Measurements from ENCODE around the gene TRAPPC14. TPM values are rescaled to one million over a fixed set of nuclear protein-coding genes. Genes with fewer than 3 reads are reported as not detected.

TRAPPC14 gene
- total and polyA plus RNA-seq, 10 of the 15 experiments (the other 5 are each of a cell fraction or from before 2014, with no cell fraction given): 0.21 to 24.7 (median 7.5) TPM

- Histone ChIP-seq H3K4me1 (ENCODE audit: control insufficient read depth, insufficient read depth, low read length) (peaks cover 13% of the 10 kb centered on the region; the same call in 1 of the 2 replicates), H3K27me3 (replicated peaks in 1 of 2; ENCODE audit: control insufficient read depth in 2 of 2, insufficient read depth in 2 of 2, low read length in 1 of 2) (no peaks in the 10 kb centered on the region), H3K9ac (ENCODE audit: control insufficient read depth, insufficient read depth, low read length) (peak overlapping the region; percentile 80; the same call in 1 of the 2 replicates), H3K4me2 (ENCODE audit: control insufficient read depth, insufficient read depth) (peak overlapping the region; percentile 95), H4K20me1 (ENCODE audit: control insufficient read depth, insufficient read depth) (no peaks in the 10 kb centered on the region), H2AFZ (ENCODE audit: control insufficient read depth, low read depth, low read length) (no peak overlapping the region), H3K79me2 (ENCODE audit: control insufficient read depth, insufficient read depth, low read length) (peaks cover 16% of the 10 kb centered on the region), H3K36me3 (ENCODE audit: control insufficient read depth in 2 of 2, insufficient read depth in 2 of 2, low read length in 1 of 2) (peaks cover 0 to 15% of the 10 kb centered on the region in 2 experiments), H3K27ac (ENCODE audit: control insufficient read depth, insufficient read depth) (no peak overlapping the region), H3K9me3 (replicated peaks; ENCODE audit: control insufficient read depth, insufficient read depth, low read length) (no peaks in the 10 kb centered on the region), H3K4me3 (peak overlapping the region; percentile 89; the same call in 1 of the 2 replicates)
- 78% methylated on average over 5 of the region's 5 CpGs for WGBS (ENCODE audit: insufficient coverage, insufficient replicate concordance, low lambda C conversion rate, missing lambda C conversion rate)
- ATAC-seq (no peak), FAIRE-seq (no peak), DNase-seq (ENCODE audit: low read depth, low spot score) (no peak)
- intact Hi-C loops (cut with micrococcal nuclease; ENCODE audit: unreplicated experiment) (no loop called here), in situ Hi-C loops (cut with MboI) (no loop called here)
- ChIA-PET POLR2A (interaction anchor here (0.8 to 3.7 kb wide), 6 partner anchors 9 to 538 kb away, joined by 3 to 28 read pairs (median 4); partner anchors contain the start of genes AP4M1, GAL3ST4, LAMTOR4 and MCM7), CTCF (interaction anchor here (1.0 to 2.7 kb wide), 10 partner anchors 8 to 73 kb away, joined by 3 to 9 read pairs (median 5); partner anchors contain the start of genes GAL3ST4 and LAMTOR4), RAD21 (ENCODE audit: unreplicated experiment) (interaction anchor here (0.7 to 1.4 kb wide), 5 partner anchors 8 to 251 kb away, joined by 3 to 8 read pairs (median 4); partner anchors contain the start of genes GAL3ST4 and LAMTOR4), SMC1A (ENCODE audit: uncharacterized antibody, unreplicated experiment) (interaction anchor here (1.0 to 1.3 kb wide), 4 partner anchors 28 to 53 kb away, joined by 3 to 4 read pairs (median 3); no protein-coding TSS in a partner anchor)
- BruUV-seq (replicated peaks): no TSS peak
- TF ChIP-seq IKZF1 (conservative IDR thresholded peaks at IDR 0.05) (no peak), NFYA (IDR thresholded peaks at IDR 0.05; ENCODE audit: borderline replicate concordance, low read depth, low read length) (no peak), SRF (IDR thresholded peaks at IDR 0.05; ENCODE audit: low read depth in 2 of 2, low read length in 2 of 2) (no peak), EP300 (IDR thresholded peaks at IDR 0.05; ENCODE audit: borderline replicate concordance in 1 of 2, control insufficient read depth in 1 of 2, low read depth in 2 of 2, low read length in 2 of 2) (no peak), SUZ12 (IDR thresholded peaks at IDR 0.05; ENCODE audit: unreplicated experiment) (no peak), ESRRA (IDR thresholded peaks at IDR 0.05; ENCODE audit: low read length) (no peak), ASH2L (IDR thresholded peaks at IDR 0.05; ENCODE audit: borderline replicate concordance, low read depth) (no peak), BMI1 (IDR thresholded peaks at IDR 0.05; ENCODE audit: borderline replicate concordance) (no peak), SIN3A (IDR thresholded peaks at IDR 0.05; ENCODE audit: low read depth, low read length) (no peak), CBFB (IDR thresholded peaks at IDR 0.05; ENCODE audit: low read depth) (no peak), YBX1 (IDR thresholded peaks at IDR 0.05) (no peak), TARDBP (IDR thresholded peaks at IDR 0.05; ENCODE audit: borderline replicate concordance) (no peak)
- TF ChIP-seq, protein P1, sequence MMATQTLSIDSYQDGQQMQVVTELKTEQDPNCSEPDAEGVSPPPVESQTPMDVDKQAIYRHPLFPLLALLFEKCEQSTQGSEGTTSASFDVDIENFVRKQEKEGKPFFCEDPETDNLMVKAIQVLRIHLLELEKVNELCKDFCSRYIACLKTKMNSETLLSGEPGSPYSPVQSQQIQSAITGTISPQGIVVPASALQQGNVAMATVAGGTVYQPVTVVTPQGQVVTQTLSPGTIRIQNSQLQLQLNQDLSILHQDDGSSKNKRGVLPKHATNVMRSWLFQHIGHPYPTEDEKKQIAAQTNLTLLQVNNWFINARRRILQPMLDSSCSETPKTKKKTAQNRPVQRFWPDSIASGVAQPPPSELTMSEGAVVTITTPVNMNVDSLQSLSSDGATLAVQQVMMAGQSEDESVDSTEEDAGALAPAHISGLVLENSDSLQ (IDR thresholded peaks at IDR 0.05): no peak
These were observed 1.5 kb downstream of the TRAPPC14 start for GRCh38 chr7:100157069-100157333.

Measured in GM12878 (cell line).